Lung (tissue), 12 donors: ENCODE measurements around the gene SNTA1. TPM values are rescaled to one million over a fixed set of nuclear protein-coding genes. Genes with fewer than 3 reads are reported as not detected.
A peak's percentile ranks its signal among the peaks of the same experiment; 100 is the strongest.

Experiments used
- ATAC-seq: fragments of 200-7000 bp; cut with Tn5 transposase; one replicate; pipeline ENCODE4 v1.9.1; 2020; ENCODE audit warnings: moderate number of reproducible peaks; ENCODE audit not compliant: insufficient read depth, low FRiP score
- DNase-seq, 3 donors: peaks; one replicate each; pipeline ENCODE4 v3.0.0-alpha.2; 2013 to 2017
- H3K27ac ChIP-seq, 2 donors: one replicate each; pipeline ENCODE4 v1.5.1; 2013; ENCODE audit warnings: mild to moderate bottlenecking in 2 of 2, moderate library complexity in 2 of 2, control low read depth in 1 of 2, inconsistent platforms in 1 of 2, low read depth in 1 of 2, low read length in 1 of 2
- H3K27me3 ChIP-seq, 3 donors: one replicate each; pipeline ENCODE4 v1.5.1; 2013; ENCODE audit warnings: low read length in 2 of 3; ENCODE audit not compliant: control insufficient read depth in 3 of 3, insufficient read depth in 3 of 3
- H3K36me3 ChIP-seq, 4 donors: one replicate each; pipeline ENCODE4 v1.5.1; 2013; ENCODE audit warnings: low read length in 4 of 4, mild to moderate bottlenecking in 1 of 4, moderate library complexity in 1 of 4; ENCODE audit not compliant: control insufficient read depth in 4 of 4, insufficient read depth in 4 of 4
- H3K4me1 ChIP-seq, 5 donors: one replicate each; pipeline ENCODE4 v1.5.1; 2013; ENCODE audit warnings: low read length in 5 of 5, mild to moderate bottlenecking in 2 of 5, moderate library complexity in 1 of 5; ENCODE audit not compliant: control insufficient read depth in 5 of 5, insufficient read depth in 5 of 5
- H3K4me3 ChIP-seq: one replicate; pipeline ENCODE4 v1.5.1; 2013; ENCODE audit warnings: mild to moderate bottlenecking, control low read depth, moderate library complexity
- H3K9ac ChIP-seq, 2 donors: one replicate each; pipeline ENCODE4 v1.5.1; 2013; ENCODE audit warnings: low read length in 2 of 2, control low read depth in 1 of 2; ENCODE audit not compliant: insufficient read depth in 1 of 2
- H3K9me3 ChIP-seq, 4 donors: one replicate each; pipeline ENCODE4 v1.5.1; 2013; ENCODE audit warnings: low read length in 3 of 4, mild to moderate bottlenecking in 1 of 4, moderate library complexity in 1 of 4; ENCODE audit not compliant: control insufficient read depth in 4 of 4, insufficient read depth in 3 of 4
- CTCF ChIP-seq: IDR thresholded peaks from 2 replicates; pipeline ENCODE4 v1.5.1; 2012; ENCODE audit warnings: mild to moderate bottlenecking; ENCODE audit errors: control extremely low read depth, extremely low read depth
- WGBS, 2 donors: extraction: QIAGEN DNeasy Blood & Tissue Kit; methylation state at CpG; one replicate each; pipeline ENCODE4 v1.1.7; 2013; 5-methylcytosine and 5-hydroxymethylcytosine counted together
- polyA plus RNA-seq, 2 donors: library from polyadenylated mRNA; stranded (reverse); fragments of 200-250 nt; gene quantifications; one replicate each; pipeline ENCODE4 v1.2.1, GENCODE V29; 2013
- total RNA-seq, 2 donors: library from RNA; depleted of rRNA in 1 of 2; stranded (reverse); fragments of >200 nt in 1 of 2; gene quantifications; one replicate each; pipeline ENCODE4 v1.2.1, GENCODE V29; 2014 to 2021
- donor health status: control.
- donor health status: control.
- donor health status: Bipolar disorder and iron deficiency.
- donor health status: healthy.
- donor health status: DM: yes; HTN: yes; CAD: no.

Gene SNTA1
- total and polyA plus RNA-seq, 4 donors: 3.7 to 9.9 (median 6.8) TPM

GRCh38 chr20:33415948-33416347, 27.6 kb downstream of the SNTA1 start:
- H3K27ac ChIP-seq: no peak overlapping the region
- no peak overlapping the region for H3K9ac ChIP-seq
- peaks cover 0 to 8% (median 3%) of the 10 kb centered on the region in 4 donors for H3K36me3 ChIP-seq
- H3K4me3 ChIP-seq: no peak overlapping the region
- ATAC-seq (no peak), DNase-seq (peak; percentile 21 to 35 (median 33))
- no peak for TF ChIP-seq CTCF
- H3K9me3 ChIP-seq: no peaks in the 10 kb centered on the region
- peaks cover 0 to 7% (median 0%) of the 10 kb centered on the region in 5 donors for H3K4me1 ChIP-seq
- WGBS, 2 donors: 53 to 64% methylated on average over 8 of the region's 8 CpGs
- no peaks in the 10 kb centered on the region for H3K27me3 ChIP-seq

- ATAC-seq (no peak), DNase-seq (no peak)
- Histone ChIP-seq H3K4me1 (no peaks in the 10 kb centered on the region), H3K9ac (no peak overlapping the region), H3K36me3 (peaks cover 0 to 13% (median 10%) of the 10 kb centered on the region in 4 donors), H3K27ac (no peak overlapping the region), H3K9me3 (peaks cover 0 to under 1% (median 0%) of the 10 kb centered on the region in 4 donors), H3K27me3 (no peaks in the 10 kb centered on the region), H3K4me3 (no peak overlapping the region)
- no peak for TF ChIP-seq CTCF
- WGBS, 2 donors: 92 to 94% methylated on average over 8 of the region's 8 CpGs
These were observed 31.1 kb downstream of the SNTA1 start for GRCh38 chr20:33412484-33412838.

GRCh38 chr20:33411711-33412483, 31.7 kb downstream of the SNTA1 start:
- DNase-seq: no peak
- no peak overlapping the region for H3K27ac ChIP-seq
- H3K4me3 ChIP-seq: no peak overlapping the region
- H3K4me1 ChIP-seq: no peaks in the 10 kb centered on the region
- peaks cover 0 to 3% (median 0%) of the 10 kb centered on the region in 4 donors for H3K9me3 ChIP-seq
- TF ChIP-seq CTCF: no peak
- 93 to 96% methylated on average over 7 of the region's 7 CpGs for WGBS, 2 donors
- H3K27me3 ChIP-seq: no peaks in the 10 kb centered on the region
- no peak for ATAC-seq
- no peak overlapping the region for H3K9ac ChIP-seq
- H3K36me3 ChIP-seq: peaks cover 0 to 19% (median 13%) of the 10 kb centered on the region in 4 donors

- no peak for TF ChIP-seq CTCF
- no peaks in the 10 kb centered on the region for H3K4me1 ChIP-seq
- H3K36me3 ChIP-seq: peaks cover 0 to 18% (median 14%) of the 10 kb centered on the region in 4 donors
- WGBS, 2 donors: 89 to 93% methylated on average over 7 of the region's 7 CpGs
- H3K9ac ChIP-seq: no peak overlapping the region
- H3K27ac ChIP-seq: no peak overlapping the region
- ATAC-seq (no peak), DNase-seq (no peak)
- H3K9me3 ChIP-seq: peaks cover 0 to 3% (median 0%) of the 10 kb centered on the region in 4 donors
- H3K27me3 ChIP-seq: no peaks in the 10 kb centered on the region
- no peak overlapping the region for H3K4me3 ChIP-seq
These were observed 32.3 kb downstream of the SNTA1 start for GRCh38 chr20:33411242-33411641.
